Measurements from ENCODE around the gene EXOG.

DNA sequence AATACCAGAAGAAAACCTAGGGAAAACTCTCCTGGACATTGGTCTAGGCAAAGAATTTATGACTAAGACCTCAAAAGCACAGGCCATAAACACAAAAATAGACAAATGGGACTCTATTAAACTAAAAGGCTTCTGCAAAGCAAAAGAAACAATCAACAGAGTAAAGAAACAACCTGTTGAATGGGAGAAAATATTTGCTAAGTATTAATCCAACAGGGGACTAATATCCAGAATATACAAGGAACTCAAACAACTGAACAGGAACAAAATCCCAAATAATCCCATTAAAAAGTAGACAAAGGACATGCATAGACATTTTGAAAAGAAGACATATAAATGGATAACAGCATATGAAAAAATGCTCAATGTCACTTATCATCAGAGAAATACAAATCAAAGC, 49.3 kb upstream of the EXOG start:
- TF ChIP-seq, protein P1, sequence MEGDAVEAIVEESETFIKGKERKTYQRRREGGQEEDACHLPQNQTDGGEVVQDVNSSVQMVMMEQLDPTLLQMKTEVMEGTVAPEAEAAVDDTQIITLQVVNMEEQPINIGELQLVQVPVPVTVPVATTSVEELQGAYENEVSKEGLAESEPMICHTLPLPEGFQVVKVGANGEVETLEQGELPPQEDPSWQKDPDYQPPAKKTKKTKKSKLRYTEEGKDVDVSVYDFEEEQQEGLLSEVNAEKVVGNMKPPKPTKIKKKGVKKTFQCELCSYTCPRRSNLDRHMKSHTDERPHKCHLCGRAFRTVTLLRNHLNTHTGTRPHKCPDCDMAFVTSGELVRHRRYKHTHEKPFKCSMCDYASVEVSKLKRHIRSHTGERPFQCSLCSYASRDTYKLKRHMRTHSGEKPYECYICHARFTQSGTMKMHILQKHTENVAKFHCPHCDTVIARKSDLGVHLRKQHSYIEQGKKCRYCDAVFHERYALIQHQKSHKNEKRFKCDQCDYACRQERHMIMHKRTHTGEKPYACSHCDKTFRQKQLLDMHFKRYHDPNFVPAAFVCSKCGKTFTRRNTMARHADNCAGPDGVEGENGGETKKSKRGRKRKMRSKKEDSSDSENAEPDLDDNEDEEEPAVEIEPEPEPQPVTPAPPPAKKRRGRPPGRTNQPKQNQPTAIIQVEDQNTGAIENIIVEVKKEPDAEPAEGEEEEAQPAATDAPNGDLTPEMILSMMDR (IDR thresholded peaks at IDR 0.05 in 8 of 11, conservative IDR thresholded peaks at IDR 0.05 in 3 of 11), result no peak
- TF ChIP-seq POLR2A (IDR thresholded peaks at IDR 0.05), result no peak
- no peak for TF ChIP-seq POLR2AphosphoS5 (IDR thresholded peaks at IDR 0.05)

All from spleen (tissue), 7 donors.